ENCODE results near the gene SLC6A9. TPM values are rescaled to one million over a fixed set of nuclear protein-coding genes. Genes with fewer than 3 reads are reported as not detected.

The SLC6A9 gene
- total RNA-seq, 2 donors from 2014 or later: 21.7 to 26.1 TPM

DNA sequence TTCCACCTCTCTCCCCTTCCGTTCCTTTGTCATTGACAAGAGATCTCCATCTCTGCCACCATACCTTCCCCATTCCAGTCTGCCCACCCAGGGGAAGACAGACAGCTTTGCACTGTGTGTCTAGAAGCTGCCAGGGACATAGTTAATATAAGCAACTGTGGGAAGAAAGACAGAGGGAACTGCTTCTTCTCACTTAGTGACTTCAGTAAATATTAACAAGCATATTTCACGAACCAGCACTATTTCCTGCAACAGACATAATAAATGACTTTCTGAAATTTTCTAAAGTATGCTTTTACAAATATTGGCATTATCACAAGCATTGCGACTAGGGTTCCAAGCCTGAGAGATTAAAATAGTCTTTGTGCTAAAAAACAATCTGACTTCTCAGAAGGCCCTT, 43.2 kb upstream of the SLC6A9 start:
- Histone ChIP-seq H3K4me3 (no peak overlapping the region), H3K27me3 (no peaks in the 10 kb centered on the region), H3K27ac (no peak overlapping the region), H3K9ac (ENCODE audit: low read depth in 2 of 2, low read length in 2 of 2) (no peak overlapping the region), H3K9me3 (no peaks in the 10 kb centered on the region), H3K4me1 (no peaks in the 10 kb centered on the region), H3K36me3 (no peaks in the 10 kb centered on the region)
- DNase-seq: no peak
- intact Hi-C loops (cut with DNase I): no loop called here
- TF ChIP-seq, protein P1, sequence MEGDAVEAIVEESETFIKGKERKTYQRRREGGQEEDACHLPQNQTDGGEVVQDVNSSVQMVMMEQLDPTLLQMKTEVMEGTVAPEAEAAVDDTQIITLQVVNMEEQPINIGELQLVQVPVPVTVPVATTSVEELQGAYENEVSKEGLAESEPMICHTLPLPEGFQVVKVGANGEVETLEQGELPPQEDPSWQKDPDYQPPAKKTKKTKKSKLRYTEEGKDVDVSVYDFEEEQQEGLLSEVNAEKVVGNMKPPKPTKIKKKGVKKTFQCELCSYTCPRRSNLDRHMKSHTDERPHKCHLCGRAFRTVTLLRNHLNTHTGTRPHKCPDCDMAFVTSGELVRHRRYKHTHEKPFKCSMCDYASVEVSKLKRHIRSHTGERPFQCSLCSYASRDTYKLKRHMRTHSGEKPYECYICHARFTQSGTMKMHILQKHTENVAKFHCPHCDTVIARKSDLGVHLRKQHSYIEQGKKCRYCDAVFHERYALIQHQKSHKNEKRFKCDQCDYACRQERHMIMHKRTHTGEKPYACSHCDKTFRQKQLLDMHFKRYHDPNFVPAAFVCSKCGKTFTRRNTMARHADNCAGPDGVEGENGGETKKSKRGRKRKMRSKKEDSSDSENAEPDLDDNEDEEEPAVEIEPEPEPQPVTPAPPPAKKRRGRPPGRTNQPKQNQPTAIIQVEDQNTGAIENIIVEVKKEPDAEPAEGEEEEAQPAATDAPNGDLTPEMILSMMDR (IDR thresholded peaks at IDR 0.05): no peak

DNA sequence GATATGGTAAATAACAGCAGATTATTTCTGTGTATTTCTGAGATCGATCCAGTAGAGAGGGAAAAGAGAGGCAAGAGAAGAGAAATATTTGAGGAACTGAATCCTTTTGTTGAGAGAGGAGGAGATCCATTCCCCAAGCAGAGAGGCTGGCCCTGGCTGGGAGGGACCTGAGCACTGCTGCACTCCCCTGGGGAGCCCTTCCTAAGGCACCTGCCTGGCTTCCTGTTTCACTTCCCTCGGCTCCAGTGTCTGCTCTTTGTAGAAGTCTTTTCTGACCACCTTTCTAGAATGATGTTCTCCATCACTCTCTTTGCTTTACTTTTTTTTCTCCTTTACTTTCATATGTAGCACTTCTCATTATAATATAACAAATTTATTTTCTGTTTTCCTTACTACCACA, 42.3 kb upstream of the SLC6A9 start:
- TF ChIP-seq, protein P1 (IDR thresholded peaks at IDR 0.05): no peak
- no peak overlapping the region for H3K9ac ChIP-seq (ENCODE audit: low read depth in 2 of 2, low read length in 2 of 2)
- no peaks in the 10 kb centered on the region for H3K4me1 ChIP-seq
- no peaks in the 10 kb centered on the region for H3K36me3 ChIP-seq
- H3K4me3 ChIP-seq: no peak overlapping the region
- H3K9me3 ChIP-seq: no peaks in the 10 kb centered on the region
- intact Hi-C loops (cut with DNase I): no loop called here
- DNase-seq: no peak
- H3K27me3 ChIP-seq: no peaks in the 10 kb centered on the region
- H3K27ac ChIP-seq: no peak overlapping the region

DNA sequence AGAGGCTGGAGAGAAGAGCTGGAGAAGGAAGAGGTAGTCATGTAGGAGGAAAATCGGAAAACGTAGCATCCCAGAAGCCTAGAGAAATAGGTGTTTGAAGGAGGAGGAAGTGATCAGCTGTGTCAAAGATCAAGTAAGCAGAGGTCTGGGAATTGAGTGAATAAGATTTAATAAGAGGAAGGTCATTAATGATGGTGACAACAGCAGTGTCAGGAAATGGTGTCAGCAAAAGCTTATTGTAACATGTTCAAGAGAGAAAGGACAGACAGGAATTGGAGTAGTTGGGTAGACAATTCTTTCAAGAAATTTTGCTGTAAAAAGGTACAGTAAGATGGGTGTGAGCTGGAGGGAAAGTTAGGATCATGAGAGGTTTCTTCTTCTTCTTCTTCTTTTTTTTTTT, 41.6 kb upstream of the SLC6A9 start:
- H3K27ac ChIP-seq: no peak overlapping the region
- no peaks in the 10 kb centered on the region for H3K9me3 ChIP-seq
- H3K9ac ChIP-seq (ENCODE audit: low read depth in 2 of 2, low read length in 2 of 2): no peak overlapping the region
- H3K4me3 ChIP-seq: no peak overlapping the region
- no peak for DNase-seq
- no peaks in the 10 kb centered on the region for H3K36me3 ChIP-seq
- H3K4me1 ChIP-seq: no peaks in the 10 kb centered on the region
- intact Hi-C loops (cut with DNase I): no loop called here
- no peaks in the 10 kb centered on the region for H3K27me3 ChIP-seq
- TF ChIP-seq, protein P1 (IDR thresholded peaks at IDR 0.05): no peak

DNA sequence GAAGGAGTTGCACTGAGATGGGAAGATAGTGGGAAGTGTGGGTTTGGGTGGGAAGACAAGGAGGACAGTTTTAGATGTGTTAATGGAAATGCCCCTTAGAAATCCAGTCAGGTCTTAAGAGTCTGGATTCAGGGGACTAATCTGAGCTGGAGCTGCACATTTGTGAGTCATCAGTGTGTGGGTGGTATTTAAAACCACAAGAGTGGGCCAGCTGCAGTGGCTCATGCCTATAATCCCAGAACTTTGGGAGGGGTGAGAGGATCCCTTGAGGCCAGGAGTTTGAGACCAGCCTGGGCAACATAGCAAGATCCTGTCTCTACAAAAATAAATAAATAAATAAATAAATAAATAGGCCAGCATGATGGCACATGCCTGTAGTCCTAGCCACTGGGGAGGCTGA, 40.9 kb upstream of the SLC6A9 start:
- Histone ChIP-seq H3K36me3 (no peaks in the 10 kb centered on the region), H3K27ac (no peak overlapping the region), H3K9me3 (no peaks in the 10 kb centered on the region), H3K27me3 (no peaks in the 10 kb centered on the region), H3K4me1 (no peaks in the 10 kb centered on the region), H3K4me3 (no peak overlapping the region), H3K9ac (ENCODE audit: low read depth in 2 of 2, low read length in 2 of 2) (no peak overlapping the region)
- TF ChIP-seq, protein P1 (IDR thresholded peaks at IDR 0.05): no peak
- no peak for DNase-seq
- intact Hi-C loops (cut with DNase I): no loop called here

DNA sequence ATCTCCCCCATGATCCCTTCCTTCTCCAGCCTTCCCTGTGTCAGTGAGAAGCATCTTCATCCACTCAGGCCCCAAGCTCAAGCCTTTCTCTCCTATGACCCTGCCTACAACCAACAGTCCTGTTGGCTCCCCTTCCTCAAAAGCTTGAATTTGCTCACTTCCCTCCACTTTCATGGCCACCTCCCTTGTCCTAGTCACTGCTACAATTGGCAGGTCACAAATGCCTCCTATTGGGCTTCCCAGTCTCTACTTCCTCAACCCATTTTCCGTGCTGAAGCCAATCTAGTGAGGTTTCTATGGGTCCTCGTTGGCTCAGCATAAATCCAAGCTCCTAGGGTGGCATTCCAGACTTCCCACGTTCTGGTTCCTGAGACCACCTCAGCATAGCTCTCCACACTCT, 40.2 kb upstream of the SLC6A9 start:
- Histone ChIP-seq H3K9me3 (no peaks in the 10 kb centered on the region), H3K27ac (no peak overlapping the region), H3K4me3 (no peak overlapping the region), H3K4me1 (no peaks in the 10 kb centered on the region), H3K27me3 (no peaks in the 10 kb centered on the region), H3K9ac (ENCODE audit: low read depth in 2 of 2, low read length in 2 of 2) (no peak overlapping the region), H3K36me3 (no peaks in the 10 kb centered on the region)
- intact Hi-C loops (cut with DNase I): no loop called here
- TF ChIP-seq, protein P1 (IDR thresholded peaks at IDR 0.05): no peak
- no peak for DNase-seq

DNA sequence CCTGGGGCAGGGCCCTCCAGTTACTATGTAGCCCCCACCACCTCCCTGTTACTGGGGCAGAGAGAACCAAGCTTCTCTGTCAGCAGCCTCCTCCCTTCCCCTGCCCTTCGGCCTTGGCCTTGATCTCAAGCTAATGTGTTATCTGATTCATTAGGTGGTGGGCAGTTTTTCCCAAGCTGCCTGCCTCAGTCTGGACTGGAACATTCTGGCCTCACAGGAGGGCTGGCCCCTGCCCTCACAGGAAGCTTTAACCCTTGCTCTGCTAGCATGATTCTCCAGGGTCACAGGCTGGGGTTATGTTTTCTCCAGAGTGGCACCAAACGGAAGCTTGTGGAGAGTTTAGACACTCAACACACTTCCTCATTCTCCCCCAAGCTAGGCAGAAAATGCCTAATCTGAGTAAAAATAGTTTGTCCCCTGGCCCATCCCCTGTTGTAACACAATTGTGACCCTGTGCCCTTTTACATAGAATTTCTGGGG, 37.2 kb upstream of the SLC6A9 start:
- H3K9ac ChIP-seq (ENCODE audit: low read depth in 2 of 2, low read length in 2 of 2): no peak overlapping the region
- intact Hi-C loops (cut with DNase I): no loop called here
- H3K4me3 ChIP-seq: no peak overlapping the region
- no peaks in the 10 kb centered on the region for H3K4me1 ChIP-seq
- TF ChIP-seq, protein P1 (IDR thresholded peaks at IDR 0.05): no peak
- no peak for DNase-seq
- H3K36me3 ChIP-seq: no peaks in the 10 kb centered on the region
- H3K27me3 ChIP-seq: no peaks in the 10 kb centered on the region
- no peak overlapping the region for H3K27ac ChIP-seq
- no peaks in the 10 kb centered on the region for H3K9me3 ChIP-seq
